ENCODE measurements around the gene CNN3. TPM values are rescaled to one million over a fixed set of nuclear protein-coding genes. Genes with fewer than 3 reads are reported as not detected.
A peak's percentile ranks its signal among the peaks of the same experiment; 100 is the strongest.

Gene CNN3
- total RNA-seq, 4 donors from 2014 or later = 11.9 to 21.8 (median 16.1) TPM

GRCh38 chr1:94926126-94926914, 590 bp downstream of the CNN3 start:
- Histone ChIP-seq H3K4me1 (peaks cover 19 to 20% of the 10 kb centered on the region in 2 donors), H3K27ac (peak overlapping the region; percentile 80 to 88 (median 82)), H3K4me3 (peak overlapping the region; percentile 57 to 71 (median 70)), H3K36me3 (no peaks in the 10 kb centered on the region), H3K9me3 (no peaks in the 10 kb centered on the region), H3K27me3 (peaks cover 45 to 47% (median 46%) of the 10 kb centered on the region in 3 donors)
- in situ Hi-C loops (cut with MboI; ENCODE audit: low sequenced_read_pairs in 4 of 4) (no loop called here), intact Hi-C loops (cut with DNase I; ENCODE audit: low total_unique reads) (loop anchor here (10.0 kb wide), 1 partner anchor 98 kb away; no protein-coding TSS in a partner anchor)
- no peak for TF ChIP-seq POLR2A (IDR thresholded peaks at IDR 0.05)
- TF ChIP-seq, protein P1, sequence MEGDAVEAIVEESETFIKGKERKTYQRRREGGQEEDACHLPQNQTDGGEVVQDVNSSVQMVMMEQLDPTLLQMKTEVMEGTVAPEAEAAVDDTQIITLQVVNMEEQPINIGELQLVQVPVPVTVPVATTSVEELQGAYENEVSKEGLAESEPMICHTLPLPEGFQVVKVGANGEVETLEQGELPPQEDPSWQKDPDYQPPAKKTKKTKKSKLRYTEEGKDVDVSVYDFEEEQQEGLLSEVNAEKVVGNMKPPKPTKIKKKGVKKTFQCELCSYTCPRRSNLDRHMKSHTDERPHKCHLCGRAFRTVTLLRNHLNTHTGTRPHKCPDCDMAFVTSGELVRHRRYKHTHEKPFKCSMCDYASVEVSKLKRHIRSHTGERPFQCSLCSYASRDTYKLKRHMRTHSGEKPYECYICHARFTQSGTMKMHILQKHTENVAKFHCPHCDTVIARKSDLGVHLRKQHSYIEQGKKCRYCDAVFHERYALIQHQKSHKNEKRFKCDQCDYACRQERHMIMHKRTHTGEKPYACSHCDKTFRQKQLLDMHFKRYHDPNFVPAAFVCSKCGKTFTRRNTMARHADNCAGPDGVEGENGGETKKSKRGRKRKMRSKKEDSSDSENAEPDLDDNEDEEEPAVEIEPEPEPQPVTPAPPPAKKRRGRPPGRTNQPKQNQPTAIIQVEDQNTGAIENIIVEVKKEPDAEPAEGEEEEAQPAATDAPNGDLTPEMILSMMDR (IDR thresholded peaks at IDR 0.05 in 4 of 5, conservative IDR thresholded peaks at IDR 0.05 in 1 of 5) = peak in 2 of 5 experiments; percentile 26 to 27
- peak; percentile 35 to 39 for ATAC-seq
- no peak for DNase-seq

- intact Hi-C loops (cut with DNase I; ENCODE audit: low total_unique reads) = loop anchor here (10.0 kb wide), 1 partner anchor 99 kb away; no protein-coding TSS in a partner anchor
- DNase-seq (peak; percentile 16 to 42), ATAC-seq (peak; percentile 32 to 40)
- Histone ChIP-seq H3K4me1 (peaks cover 19 to 20% of the 10 kb centered on the region in 2 donors), H3K27me3 (peaks cover 46 to 47% (median 47%) of the 10 kb centered on the region in 3 donors), H3K9me3 (no peaks in the 10 kb centered on the region), H3K36me3 (no peaks in the 10 kb centered on the region), H3K4me3 (peak overlapping the region; percentile 57 to 71 (median 70)), H3K27ac (peak overlapping the region; percentile 80 to 88 (median 82))
- in situ Hi-C loops (cut with MboI; ENCODE audit: low sequenced_read_pairs in 4 of 4) = no loop called here
- TF ChIP-seq, protein P1 (IDR thresholded peaks at IDR 0.05 in 4 of 5, conservative IDR thresholded peaks at IDR 0.05 in 1 of 5) = no peak
- TF ChIP-seq POLR2A (IDR thresholded peaks at IDR 0.05) = peak in 1 of 2 donors; percentile 18
These were observed 1.3 kb downstream of the CNN3 start for GRCh38 chr1:94925561-94926125.

DNA sequence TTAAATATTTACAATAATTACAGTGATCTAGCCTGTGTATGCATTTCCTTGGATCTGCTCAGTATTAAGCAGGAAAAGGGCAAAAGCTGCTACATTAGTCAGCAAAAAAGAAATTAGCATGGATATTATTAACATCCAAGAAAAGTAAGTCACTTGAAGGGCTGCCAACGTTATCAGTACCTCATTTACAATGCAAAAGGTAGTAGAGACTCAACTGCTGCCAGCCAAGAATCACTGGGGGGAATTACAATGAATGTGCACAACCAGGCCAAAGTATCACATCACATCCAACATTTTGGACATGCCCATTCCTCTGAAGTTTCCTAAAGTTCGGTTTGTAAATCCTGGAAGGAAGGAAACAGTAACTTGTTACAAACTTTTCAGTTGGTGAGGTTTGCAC, 1.9 kb downstream of the CNN3 start:
- peaks cover 46 to 47% (median 47%) of the 10 kb centered on the region in 3 donors for H3K27me3 ChIP-seq
- intact Hi-C loops (cut with DNase I; ENCODE audit: low total_unique reads) = loop anchor here (10.0 kb wide), 1 partner anchor 100 kb away; no protein-coding TSS in a partner anchor
- peak overlapping the region; percentile 57 to 71 (median 70) for H3K4me3 ChIP-seq
- H3K4me1 ChIP-seq = peaks cover 19 to 20% of the 10 kb centered on the region in 2 donors
- in situ Hi-C loops (cut with MboI; ENCODE audit: low sequenced_read_pairs in 4 of 4) = no loop called here
- DNase-seq (no peak), ATAC-seq (no peak)
- TF ChIP-seq, protein P1 (IDR thresholded peaks at IDR 0.05 in 4 of 5, conservative IDR thresholded peaks at IDR 0.05 in 1 of 5) = no peak
- H3K9me3 ChIP-seq = no peaks in the 10 kb centered on the region
- H3K36me3 ChIP-seq = no peaks in the 10 kb centered on the region
- H3K27ac ChIP-seq = peak overlapping the region; percentile 80 to 88 (median 82)

DNA sequence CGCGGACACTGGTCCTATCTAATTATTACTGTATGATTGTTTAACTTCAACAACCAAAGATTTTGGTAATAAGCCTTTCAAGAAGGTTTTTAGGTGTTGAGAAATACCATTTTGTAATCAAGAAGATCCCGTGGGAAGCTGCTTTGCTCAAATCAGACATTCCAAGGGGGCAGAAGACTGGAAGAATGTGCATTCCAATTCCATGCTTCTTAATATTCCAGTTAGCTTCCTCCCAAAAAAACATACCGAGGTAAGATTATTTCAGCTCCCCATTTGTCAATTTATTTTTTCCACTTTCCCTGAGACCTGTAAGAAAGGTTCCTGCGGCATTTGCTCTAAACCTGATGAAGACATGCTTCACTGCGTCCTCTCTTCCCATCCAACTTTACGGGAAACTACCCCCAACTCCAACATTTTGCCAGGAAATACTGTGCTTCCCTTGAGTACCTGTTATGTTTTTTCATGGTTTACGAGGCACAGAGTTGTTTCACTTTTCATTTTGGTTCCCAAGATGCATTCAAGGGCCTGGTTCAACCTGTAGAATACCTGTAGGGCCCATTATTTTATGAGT, 4.1 kb downstream of the CNN3 start:
- H3K27ac ChIP-seq = peak overlapping the region; percentile 15 to 88 (median 82)
- no peaks in the 10 kb centered on the region for H3K36me3 ChIP-seq
- H3K9me3 ChIP-seq = no peaks in the 10 kb centered on the region
- peaks cover 39 to 46% (median 44%) of the 10 kb centered on the region in 3 donors for H3K27me3 ChIP-seq
- TF ChIP-seq, protein P1 (IDR thresholded peaks at IDR 0.05 in 4 of 5, conservative IDR thresholded peaks at IDR 0.05 in 1 of 5) = no peak
- no peak for TF ChIP-seq POLR2A (IDR thresholded peaks at IDR 0.05)
- DNase-seq = no peak
- in situ Hi-C loops (cut with MboI; ENCODE audit: low sequenced_read_pairs in 4 of 4) = no loop called here
- peaks cover 15 to 20% of the 10 kb centered on the region in 2 donors for H3K4me1 ChIP-seq
- peak overlapping the region in 2 of 4 donors; percentile 27 to 57 for H3K4me3 ChIP-seq
- no peak for ATAC-seq
- intact Hi-C loops (cut with DNase I; ENCODE audit: low total_unique reads) = loop anchor here (10.0 kb wide), 1 partner anchor 102 kb away; no protein-coding TSS in a partner anchor
